ENCODE measurements around the gene ALAS1.

DNA sequence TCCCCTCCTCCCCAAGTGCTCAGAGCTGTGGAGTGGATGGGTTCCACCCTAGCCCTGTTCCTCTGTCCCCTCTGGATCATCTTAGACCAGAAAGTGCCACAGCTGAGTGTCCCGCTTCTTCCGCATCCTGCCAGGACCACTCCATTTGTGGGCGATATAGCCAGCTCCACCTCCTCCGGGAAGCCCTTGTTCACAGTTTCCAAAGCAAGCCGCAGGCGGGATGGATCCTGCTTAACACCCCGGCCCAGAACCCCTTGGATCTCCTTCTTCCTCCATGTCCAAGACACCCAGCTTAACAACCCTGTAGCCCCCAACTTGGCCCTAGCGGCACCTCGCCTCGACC, 490 bp upstream of the ALAS1 start:
- TF ChIP-seq, protein P1, sequence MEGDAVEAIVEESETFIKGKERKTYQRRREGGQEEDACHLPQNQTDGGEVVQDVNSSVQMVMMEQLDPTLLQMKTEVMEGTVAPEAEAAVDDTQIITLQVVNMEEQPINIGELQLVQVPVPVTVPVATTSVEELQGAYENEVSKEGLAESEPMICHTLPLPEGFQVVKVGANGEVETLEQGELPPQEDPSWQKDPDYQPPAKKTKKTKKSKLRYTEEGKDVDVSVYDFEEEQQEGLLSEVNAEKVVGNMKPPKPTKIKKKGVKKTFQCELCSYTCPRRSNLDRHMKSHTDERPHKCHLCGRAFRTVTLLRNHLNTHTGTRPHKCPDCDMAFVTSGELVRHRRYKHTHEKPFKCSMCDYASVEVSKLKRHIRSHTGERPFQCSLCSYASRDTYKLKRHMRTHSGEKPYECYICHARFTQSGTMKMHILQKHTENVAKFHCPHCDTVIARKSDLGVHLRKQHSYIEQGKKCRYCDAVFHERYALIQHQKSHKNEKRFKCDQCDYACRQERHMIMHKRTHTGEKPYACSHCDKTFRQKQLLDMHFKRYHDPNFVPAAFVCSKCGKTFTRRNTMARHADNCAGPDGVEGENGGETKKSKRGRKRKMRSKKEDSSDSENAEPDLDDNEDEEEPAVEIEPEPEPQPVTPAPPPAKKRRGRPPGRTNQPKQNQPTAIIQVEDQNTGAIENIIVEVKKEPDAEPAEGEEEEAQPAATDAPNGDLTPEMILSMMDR (IDR thresholded peaks at IDR 0.05; ENCODE audit: insufficient read depth, low read depth, low read length): no peak
- no peak for TF ChIP-seq EZH2 (IDR thresholded peaks at IDR 0.05; ENCODE audit: insufficient read depth, low read length)
